IPS-15b (cell line): ENCODE data around the gene TRIM73.
"Not testable (repeated sequence)": the region's sequence is repeated elsewhere in the genome, so short reads cannot be mapped to it uniquely, and the experiment has no call there.

ENCODE experiments used
- H3K27me3 ChIP-seq: one replicate; pipeline ENCODE4 v1.6.1; 2013; ENCODE audit warnings: low read length; ENCODE audit not compliant: control insufficient read depth, insufficient read depth
- H3K36me3 ChIP-seq: one replicate; pipeline ENCODE4 v1.6.1; 2013; ENCODE audit warnings: low read length; ENCODE audit not compliant: control insufficient read depth, insufficient read depth
- H3K4me1 ChIP-seq: one replicate; pipeline ENCODE4 v1.6.1; 2013; ENCODE audit warnings: mild to moderate bottlenecking, low read length; ENCODE audit not compliant: control insufficient read depth, insufficient read depth
- H3K4me3 ChIP-seq: one replicate; pipeline ENCODE4 v1.5.1; 2013; ENCODE audit warnings: low read depth, low read length
- H3K9ac ChIP-seq: one replicate; pipeline ENCODE4 v1.6.1; 2013; ENCODE audit warnings: low read depth, mild to moderate bottlenecking, low read length
- H3K9me3 ChIP-seq: one replicate; pipeline ENCODE4 v1.6.1; 2013; ENCODE audit warnings: mild to moderate bottlenecking, low read length; ENCODE audit not compliant: control insufficient read depth, insufficient read depth

TRIM73 gene

GRCh38 chr7:75419210-75419609, 23.8 kb downstream of the TRIM73 start:
- not testable (repeated sequence) for H3K4me1 ChIP-seq, H3K27me3 ChIP-seq, H3K9ac ChIP-seq, H3K9me3 ChIP-seq, H3K4me3 ChIP-seq
- peaks cover 27% of the 10 kb centered on the region for H3K36me3 ChIP-seq

DNA sequence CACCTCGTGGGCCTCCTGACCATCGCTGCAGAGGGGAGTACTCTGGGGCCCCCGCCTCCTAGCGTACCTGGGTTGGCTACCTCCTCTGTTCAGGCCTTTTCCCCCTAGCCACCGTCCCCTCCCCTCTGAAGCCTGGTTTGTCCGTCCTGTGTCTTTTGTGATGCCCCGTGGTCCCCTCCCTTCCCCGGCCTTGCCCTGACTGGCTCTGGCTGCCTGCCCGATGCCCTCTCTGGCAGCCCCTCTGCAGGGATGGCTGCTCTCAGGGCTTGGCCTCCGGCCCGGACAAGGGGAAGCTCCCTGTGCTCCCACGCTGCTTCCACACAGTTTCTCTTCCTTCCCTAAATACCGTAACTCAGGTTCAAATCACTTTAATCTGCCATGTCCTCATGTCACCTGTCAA, 24.3 kb downstream of the TRIM73 start:
- not testable (repeated sequence) for H3K27me3 ChIP-seq, H3K4me1 ChIP-seq, H3K9me3 ChIP-seq, H3K9ac ChIP-seq, H3K4me3 ChIP-seq
- peaks cover 27% of the 10 kb centered on the region for H3K36me3 ChIP-seq

DNA sequence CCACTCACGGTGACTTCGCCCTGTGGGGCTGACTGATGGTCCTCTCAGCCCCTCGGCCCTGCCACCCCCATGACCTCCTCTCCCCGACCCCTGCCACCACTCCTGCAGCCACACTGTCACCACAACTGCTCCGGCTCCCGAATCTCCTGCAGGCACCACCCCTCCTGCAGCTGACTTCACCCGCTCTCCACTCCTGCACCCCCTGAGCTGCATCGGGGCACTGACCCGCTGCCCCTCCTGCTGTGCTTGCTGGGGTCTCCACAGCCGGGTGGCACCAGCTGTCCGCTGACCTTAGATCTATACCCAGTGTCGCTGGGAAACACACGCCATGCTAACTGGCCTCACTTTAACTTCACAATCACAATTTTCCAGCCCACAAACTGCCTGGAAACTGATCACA, 24.7 kb downstream of the TRIM73 start:
- H3K4me3 ChIP-seq, H3K9ac ChIP-seq, H3K4me1 ChIP-seq, H3K27me3 ChIP-seq, H3K9me3 ChIP-seq: not testable (repeated sequence)
- peaks cover 27% of the 10 kb centered on the region for H3K36me3 ChIP-seq

DNA sequence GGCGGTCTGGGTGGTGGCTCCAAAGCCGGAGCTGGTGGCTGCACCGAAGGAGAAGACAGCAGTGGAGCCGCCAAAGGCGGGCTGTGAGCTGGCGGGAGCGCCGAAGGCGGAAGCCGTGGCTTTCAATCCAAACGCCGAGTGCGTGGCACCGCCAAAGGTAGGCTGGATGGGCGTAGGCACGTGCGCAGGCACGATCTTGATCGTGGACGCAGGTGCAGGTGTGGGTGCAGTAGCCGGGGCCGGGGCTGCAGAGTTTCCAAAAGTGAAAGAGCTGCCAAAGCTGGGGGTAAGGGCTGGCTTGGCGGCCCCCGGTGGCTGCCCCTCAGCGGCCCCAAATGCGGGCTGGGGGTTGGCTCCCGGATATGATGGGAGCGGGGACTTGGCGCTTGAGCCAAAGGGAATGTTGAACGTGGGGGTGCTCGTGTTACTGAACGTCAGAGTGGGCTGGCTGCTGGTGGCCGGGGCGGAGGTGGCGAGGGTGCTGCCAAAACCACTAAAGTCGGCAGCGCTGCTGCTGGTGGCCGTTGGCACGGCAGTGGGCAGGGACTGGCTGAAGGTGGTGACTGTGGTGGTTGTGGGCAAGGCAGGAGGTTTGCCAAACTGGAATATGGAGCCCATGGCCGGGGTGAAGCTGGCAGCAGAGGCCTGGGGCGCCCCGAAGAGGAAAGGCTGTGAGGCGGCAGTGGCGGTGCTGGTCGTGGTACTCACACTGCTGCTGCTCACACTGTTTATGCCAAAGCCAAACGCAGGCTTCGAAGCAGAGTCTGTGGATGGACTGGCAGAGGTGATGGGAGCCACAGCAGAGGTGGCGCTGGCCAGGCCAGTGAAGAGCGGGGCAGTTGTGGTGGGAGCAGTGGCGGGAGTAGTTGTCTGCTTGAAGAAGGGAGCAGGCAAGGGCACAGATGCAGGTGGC, 26.6 kb downstream of the TRIM73 start:
- H3K4me1 ChIP-seq, H3K9ac ChIP-seq, H3K27me3 ChIP-seq, H3K9me3 ChIP-seq, H3K4me3 ChIP-seq: not testable (repeated sequence)
- H3K36me3 ChIP-seq, result peaks cover 20% of the 10 kb centered on the region

- H3K9me3 ChIP-seq, H3K4me1 ChIP-seq, H3K4me3 ChIP-seq, H3K9ac ChIP-seq, H3K27me3 ChIP-seq: not testable (repeated sequence)
- H3K36me3 ChIP-seq, result peaks cover 18% of the 10 kb centered on the region
Observed at GRCh38 chr7:75423481-75423880, 28.1 kb downstream of the TRIM73 start.

- H3K27me3 ChIP-seq, H3K9ac ChIP-seq, H3K4me1 ChIP-seq, H3K4me3 ChIP-seq, H3K9me3 ChIP-seq: not testable (repeated sequence)
- H3K36me3 ChIP-seq, result peaks cover 16% of the 10 kb centered on the region
Observed at GRCh38 chr7:75439000-75439399, 43.6 kb downstream of the TRIM73 start.

DNA sequence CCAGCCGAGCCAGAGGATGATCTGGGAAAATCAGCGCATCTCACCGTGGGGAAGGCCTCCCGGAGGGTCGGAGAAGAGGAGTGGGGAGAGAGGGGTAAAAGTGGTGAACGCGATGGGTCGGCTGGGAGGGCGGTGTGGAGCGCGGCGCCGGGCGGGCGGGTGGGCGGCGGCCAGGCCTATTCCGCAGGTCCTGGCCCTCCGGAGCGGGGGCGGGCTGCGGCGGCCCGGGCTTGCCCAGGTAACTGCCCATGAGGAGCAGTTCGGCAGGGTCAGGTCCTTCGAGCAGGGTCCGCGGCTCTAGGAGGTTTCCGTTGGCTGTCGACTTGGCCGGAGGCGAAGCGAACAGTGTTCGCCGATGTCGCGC, 46.7 kb downstream of the TRIM73 start:
- not testable (repeated sequence) for H3K27me3 ChIP-seq, H3K9me3 ChIP-seq, H3K9ac ChIP-seq, H3K4me1 ChIP-seq
- Histone ChIP-seq H3K4me3 (peak overlapping the region; percentile 18), H3K36me3 (peaks cover 12% of the 10 kb centered on the region)

- not testable (repeated sequence) for H3K36me3 ChIP-seq, H3K27me3 ChIP-seq, H3K9me3 ChIP-seq, H3K4me1 ChIP-seq, H3K9ac ChIP-seq
- H3K4me3 ChIP-seq, result peak overlapping the region; percentile 63
Observed at GRCh38 chr7:75442465-75443111, 47.2 kb downstream of the TRIM73 start.

DNA sequence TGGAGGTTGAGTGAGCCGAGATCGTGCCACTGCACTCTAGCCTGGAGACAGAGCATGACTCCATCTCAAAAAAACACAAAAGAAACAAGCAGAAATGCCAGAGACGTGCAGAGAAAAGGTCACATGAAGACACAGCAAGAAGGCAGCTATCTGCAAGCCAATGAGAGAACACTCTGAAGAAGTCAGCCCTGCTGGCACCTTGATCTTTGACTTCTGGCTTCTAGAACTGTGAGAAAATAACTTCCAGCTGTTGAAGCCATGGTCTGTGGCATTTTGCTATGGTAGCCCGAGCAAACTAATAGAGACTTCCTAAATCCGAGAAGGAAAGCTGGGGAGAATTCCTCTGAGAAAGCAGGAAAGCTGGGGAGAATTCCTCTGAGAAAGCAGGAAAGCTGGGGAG, 54.5 kb downstream of the TRIM73 start:
- H3K9ac ChIP-seq, H3K9me3 ChIP-seq, H3K27me3 ChIP-seq, H3K4me1 ChIP-seq, H3K4me3 ChIP-seq, H3K36me3 ChIP-seq: not testable (repeated sequence)

DNA sequence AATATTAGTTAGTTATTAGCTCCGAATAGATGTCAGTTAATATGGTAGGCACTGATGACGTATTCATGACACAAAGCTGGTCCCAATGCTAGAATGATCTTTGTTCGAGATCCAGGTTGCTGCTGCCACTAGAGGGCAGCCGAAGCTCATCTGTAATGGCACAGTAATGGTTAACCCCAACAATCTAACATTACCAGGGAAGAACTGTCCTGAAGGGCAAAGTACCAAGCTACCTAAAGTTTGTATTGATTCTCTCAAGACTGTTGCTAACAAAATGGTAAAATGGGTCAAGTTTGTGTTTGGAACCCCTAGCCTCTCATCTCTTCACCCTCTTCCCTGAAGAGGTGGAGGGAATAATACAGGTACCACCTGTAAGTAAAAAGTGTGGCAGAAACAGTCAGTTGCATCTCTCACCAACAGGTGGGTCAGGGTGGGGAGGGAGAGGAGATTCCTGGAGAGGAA, 57.1 kb downstream of the TRIM73 start:
- not testable (repeated sequence) for H3K4me1 ChIP-seq, H3K27me3 ChIP-seq, H3K4me3 ChIP-seq, H3K9ac ChIP-seq, H3K36me3 ChIP-seq, H3K9me3 ChIP-seq
